NOMO-1 (cell line): ENCODE measurements around the gene PEMT.
"Not testable (repeated sequence)": the region's sequence is repeated elsewhere in the genome, so short reads cannot be mapped to it uniquely, and the experiment has no call there.

Source experiments
- DNase-seq, 2 experiments: peaks; one replicate each; lab custom pipeline; 2025; ENCODE audit not compliant: unreplicated experiment in 2 of 2; lab: John Stamatoyannopoulos, UW

The PEMT gene

DNA sequence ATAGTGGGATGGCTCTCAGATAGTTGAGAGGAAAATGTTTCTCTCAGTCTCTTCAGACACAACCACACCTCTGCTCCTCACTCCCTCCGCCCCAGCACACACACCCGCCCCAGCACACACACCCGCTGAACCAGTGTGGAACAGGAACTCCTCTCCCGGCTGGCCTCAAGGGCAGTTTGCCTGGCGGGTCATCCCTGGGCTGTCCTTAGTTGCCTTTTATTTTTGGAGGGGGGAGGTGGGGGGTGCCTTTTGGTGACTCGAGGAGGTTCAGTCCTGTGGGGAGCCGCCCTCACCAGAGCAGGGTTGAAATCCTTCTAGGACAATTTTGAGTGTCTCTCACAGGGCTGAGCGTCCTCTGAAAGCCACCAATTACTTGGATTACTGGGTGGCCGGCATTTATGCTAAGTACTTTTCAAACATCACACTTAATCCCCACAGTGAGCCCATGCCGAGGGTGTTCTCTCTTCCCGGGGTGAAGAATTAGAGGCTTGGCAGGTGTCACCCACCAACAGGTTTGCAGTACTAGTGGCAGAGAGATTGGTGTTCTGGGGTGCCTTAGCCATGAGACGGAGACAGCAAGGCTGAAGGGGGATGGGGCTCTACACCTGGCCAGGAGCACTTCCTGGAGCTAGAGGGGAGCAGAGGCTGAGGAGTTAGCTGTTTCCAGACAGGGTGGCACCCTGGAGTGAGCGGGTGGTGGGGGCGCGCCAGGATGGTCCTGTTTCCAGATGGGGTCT, 98.1 kb downstream of the PEMT start:
- no peak for DNase-seq

DNA sequence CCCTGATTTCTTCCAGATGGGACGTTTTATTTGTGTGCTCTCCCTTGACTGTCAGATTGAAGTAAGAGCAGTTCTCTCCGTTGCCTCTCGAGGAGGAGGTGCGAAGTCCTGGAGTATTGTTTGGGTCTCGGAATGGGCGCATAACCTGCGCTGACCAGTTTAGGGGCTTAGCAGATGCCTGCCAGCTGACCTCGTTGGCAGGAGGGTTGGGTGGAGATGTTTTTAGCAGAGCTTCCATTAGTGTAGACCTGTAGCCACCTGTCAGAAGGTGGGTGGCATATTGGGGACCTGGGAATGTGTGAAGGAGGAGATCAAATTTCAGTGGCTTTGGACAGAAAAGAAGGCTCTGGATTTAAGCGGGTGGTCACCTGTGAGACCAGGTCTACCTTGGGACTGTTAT, 98.9 kb downstream of the PEMT start:
- DNase-seq, result no peak

DNA sequence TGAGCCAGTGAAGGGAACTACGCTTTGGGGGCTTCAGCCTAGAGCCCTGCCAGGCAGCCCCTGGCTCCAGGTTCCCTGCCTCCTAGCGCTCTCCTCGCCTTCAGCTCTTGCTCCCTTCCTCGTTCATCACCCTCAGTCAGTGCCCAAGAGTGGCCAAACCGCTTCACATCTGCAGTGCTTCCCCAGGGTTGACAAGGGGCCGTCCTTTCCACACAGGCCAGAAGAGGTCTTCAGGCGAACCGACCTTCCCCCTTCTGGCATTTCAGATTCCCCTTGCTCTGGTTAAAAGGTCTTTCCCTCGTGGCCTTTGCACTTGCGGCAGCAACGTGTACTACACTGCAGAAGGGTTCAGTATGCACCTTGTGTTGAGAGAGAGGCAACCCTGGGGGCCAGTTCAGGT, 99.4 kb downstream of the PEMT start:
- DNase-seq, result no peak

DNA sequence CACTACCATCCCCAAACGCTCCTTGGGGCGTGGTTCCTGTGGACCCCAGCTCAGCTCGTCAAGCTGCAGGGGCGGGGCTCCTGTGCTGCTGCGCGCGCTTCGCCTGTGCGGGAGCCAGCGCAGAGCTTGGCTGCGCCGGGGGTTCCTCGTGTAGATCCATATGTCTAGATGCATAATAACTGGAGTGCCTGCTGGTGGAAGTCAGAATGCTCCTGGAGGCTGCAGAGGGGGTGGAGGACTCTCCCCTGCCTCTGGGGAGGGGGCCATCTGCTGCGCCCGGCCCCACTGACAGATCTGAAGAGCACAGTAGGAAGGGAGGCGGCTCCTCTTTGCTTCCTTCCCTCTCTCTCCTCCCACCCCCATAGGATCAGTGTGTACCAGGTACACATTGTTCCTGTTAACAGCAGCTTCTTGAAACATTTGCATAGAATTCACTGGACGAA, 99.9 kb downstream of the PEMT start:
- DNase-seq, result no peak

DNA sequence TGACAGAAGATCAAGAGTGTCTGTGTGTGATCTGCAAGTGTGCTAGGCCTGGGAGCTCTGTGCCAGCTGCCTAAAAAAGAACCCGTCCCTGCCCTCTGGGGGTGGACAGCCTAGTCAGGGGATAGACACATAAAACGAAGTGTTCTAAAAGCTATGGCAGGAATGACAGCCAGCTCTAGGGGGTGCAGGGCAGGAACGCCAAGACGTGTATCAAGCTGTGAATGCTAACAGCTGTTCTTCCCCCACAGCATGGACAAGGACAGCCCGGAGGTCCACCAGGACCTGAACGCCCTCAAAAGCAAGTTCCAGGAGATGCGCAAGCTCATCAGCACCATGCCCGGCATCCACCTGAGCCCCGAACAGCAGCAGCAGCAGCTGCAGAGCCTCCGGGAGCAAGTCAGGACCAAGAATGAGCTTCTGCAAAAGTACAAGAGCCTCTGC, 100.5 kb downstream of the PEMT start:
- DNase-seq, result no peak

DNA sequence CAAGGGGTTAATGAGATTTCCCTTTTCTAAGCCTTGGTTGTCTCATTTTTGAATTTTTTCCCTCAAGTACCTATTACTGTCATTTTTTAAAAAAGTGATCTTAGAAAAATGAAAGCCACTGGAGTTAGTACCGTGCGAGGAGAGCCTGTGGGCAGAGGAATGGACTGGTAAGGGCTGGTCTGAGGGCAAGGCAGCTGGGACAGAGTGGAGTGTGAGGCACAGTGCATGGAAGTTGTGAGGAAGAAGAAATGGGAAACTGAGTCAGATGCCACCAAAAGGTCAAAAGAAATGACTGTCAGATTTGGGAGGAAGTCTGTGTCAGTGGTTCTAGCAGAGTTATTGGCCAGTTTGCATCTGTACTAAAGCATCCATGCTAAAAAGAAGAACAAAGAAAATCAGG, 103.5 kb downstream of the PEMT start:
- DNase-seq, result no peak

DNA sequence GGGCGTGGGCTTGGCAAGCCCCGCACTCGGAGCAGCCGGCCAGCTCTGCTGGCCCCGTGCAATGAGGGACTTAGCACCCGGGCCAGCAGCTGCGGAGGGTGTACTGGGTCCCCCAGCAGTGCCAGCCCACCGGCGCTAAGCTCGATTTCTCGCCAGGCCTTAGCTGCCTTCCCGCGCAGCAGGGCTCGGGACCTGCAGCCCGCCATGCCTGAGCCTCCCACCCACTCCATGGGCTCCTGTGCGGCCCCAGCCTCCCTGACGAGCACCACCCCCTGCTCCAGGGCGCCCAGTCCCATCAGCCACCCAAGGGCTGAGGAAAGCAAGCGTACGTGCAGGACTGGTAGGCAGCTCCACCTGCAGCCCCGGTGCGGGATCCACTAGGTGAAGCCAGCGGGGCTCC, 105.1 kb downstream of the PEMT start:
- not testable (repeated sequence) for DNase-seq

DNA sequence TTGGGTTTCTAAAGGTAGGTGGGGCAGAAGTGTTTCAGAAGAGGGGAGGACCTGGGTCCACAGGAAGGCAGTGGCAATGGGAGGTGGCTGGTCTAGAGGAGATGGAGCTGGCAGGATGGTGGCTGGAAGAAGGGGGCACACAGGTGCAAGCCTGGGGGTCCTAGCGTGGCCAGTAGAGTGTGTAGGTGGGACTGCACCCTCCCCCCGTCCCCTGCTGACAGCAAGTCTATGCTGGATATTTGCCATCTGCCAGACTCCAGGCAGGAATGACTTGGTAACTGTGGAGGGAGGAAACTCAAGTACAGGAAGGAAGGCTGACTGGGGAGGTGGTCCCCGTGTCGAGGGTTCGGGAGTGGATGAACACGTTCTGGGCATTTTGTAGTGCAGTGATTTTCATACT, 106.1 kb downstream of the PEMT start:
- no peak for DNase-seq

DNA sequence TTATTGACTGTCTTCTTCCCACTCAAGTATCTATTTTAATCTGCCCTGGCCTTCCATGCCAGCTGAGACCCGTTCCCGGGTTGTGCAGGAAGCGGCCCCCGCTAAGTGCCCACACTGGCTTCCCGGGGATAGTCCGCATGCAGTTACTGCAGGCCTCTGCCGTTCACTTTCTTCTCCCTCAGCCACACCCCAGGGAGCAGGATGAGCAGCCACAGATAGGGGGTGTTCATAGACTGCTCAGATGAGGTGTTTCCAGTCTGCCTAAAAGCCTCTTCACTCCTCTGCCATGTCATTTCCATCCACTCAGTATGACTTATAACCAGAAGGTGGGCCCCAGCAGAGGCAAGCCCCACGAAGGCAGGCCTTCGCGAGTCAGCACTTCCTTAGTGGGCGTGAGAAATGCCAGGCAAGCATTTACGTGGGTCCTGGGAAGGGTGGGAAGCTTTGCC, 107.0 kb downstream of the PEMT start:
- no peak for DNase-seq

DNA sequence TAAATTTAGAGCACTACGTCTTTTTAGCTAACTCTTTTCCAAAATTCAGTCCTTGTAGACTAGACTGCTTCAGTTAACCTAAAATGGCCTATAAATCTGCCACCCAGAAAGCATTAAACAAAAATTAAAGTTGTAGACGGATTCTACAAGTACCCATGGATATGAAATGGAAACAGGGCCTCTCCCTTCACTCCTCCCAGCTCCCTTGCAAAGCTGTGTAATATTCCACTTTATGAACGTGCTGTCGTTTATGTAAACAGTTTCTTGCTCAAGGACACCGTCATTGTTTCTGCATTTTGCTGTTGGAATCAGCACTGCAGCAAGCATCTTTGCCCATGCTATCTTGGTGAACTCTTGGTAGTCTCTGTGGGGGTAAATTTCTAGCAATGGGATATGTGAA, 109.6 kb downstream of the PEMT start:
- no peak for DNase-seq

DNA sequence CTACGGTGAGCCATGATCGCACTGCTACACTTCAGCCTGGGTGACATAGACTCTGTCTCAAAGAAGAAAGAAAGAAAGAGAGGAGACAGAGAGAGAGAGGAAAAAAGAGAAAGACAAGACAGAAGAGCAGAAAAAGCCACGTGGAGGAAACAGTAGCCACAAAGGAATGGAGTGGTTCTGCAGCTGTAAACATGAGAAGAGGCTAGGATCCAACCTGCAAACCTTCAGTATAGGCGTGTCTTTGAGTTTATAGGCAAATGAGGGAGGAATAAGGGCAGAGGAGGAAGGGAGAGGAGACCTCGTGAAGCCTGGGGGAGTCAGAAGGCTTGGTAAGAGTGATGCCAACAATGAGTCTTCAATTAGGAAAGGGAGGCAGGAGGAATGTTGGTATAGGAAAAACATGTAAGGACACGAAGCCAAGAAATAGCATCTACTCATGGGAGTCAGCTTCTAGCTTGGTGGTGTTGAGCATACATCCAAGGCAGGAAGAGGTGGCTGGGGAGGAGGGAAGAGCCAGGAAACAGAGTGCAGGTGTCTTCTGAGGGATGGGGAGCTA, 110.8 kb downstream of the PEMT start:
- DNase-seq, result no peak

DNA sequence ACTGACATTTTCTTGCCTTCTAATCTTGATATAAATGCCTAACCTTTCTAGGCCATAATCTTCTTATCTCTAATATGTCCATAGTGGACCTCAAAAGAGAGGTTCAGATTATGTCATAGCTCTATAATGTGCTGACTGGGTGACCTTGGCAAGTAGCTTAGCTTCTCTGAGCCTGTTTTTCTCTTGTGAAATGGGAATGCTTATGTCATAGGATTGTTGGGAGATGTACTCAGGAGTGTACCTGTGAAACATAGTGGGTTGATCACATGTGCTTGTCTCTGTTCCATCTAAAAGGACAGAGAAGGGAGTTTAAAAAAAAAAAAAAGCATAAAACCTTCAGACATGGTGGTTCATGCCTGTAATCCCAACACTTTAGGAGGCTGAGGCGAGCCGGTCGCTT, 112.3 kb downstream of the PEMT start:
- no peak for DNase-seq

DNA sequence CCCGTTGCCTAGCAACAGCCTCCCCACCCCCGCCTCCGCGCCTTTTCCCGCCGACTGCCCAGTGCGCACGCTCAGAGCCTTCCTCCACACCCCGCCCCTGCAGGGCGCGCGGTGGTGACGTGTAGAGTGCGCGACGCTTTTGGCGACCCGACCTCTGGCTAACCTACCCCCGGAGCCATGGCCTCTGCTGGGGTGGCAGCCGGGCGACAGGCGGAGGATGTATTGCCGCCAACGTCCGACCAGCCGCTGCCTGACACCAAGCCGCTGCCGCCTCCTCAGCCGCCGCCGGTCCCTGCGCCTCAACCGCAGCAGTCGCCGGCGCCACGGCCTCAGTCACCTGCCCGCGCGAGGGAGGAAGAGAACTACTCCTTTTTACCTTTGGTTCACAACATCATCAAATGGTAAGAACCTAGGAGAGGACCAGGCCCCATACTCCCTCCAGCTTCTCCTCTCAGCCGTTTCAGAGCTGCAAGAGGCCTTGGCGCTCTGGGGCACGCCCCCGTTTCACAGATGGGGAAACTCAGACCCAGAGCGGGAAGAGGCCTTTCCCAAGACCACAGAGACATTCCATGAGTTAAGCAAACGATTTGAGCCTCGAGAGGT, 114.5 kb downstream of the PEMT start, which contains the start of gene MED9:
TSS of gene MED9 (plus strand) at position 136 of the 603 bp plus-strand sequence. CDS start at position 178, 42 bp downstream.
- DNase-seq, result peak; percentile 85 to 95

DNA sequence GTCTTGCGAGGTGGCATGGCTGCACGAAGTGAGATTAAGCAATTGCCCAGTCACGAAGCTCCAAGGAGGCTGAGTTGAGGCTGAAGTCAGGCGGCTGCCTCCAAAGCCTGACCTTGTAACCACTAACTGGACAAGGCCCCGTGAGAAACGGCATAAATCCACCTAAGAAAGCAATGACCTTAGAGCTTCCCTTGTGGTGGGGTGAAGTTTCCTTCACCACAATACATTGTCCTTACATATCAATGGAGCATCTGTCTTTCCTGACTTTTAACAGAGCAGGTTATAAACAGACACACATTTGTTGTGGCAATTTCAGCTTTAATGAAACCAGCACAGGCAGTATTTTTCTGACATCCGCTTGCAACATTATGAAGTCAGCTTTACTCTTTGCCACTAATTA, 117.2 kb downstream of the PEMT start:
- DNase-seq, result peak; percentile 87 to 96

DNA sequence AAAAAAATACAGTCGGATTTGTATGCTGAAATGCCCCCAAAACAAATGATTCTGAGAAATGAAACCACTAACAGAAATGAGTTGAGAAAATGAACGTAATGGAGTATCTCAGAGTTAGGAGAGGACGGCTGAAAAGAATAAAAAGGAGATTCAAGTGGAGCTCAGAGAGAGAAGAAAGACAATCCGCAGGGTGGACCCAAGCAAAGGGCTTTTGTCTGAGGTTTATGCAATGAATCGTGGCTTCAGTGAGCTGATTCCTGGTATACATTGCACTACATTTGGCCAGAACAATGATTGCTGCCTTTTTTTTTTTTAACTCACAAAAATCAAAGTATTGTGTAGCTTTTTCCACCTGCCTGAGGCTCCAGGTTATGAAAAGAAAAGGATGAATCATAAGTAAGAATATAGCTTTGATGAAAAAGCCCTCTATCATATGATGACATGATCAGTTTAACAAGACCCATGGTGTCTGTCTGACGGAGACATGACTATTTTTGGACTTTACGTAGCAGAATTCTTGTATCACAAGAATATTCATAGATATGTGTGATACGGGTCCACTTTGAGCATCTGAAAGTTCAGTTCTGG, 119.1 kb downstream of the PEMT start:
- peak in 1 of 2 experiments; percentile 49 for DNase-seq

DNA sequence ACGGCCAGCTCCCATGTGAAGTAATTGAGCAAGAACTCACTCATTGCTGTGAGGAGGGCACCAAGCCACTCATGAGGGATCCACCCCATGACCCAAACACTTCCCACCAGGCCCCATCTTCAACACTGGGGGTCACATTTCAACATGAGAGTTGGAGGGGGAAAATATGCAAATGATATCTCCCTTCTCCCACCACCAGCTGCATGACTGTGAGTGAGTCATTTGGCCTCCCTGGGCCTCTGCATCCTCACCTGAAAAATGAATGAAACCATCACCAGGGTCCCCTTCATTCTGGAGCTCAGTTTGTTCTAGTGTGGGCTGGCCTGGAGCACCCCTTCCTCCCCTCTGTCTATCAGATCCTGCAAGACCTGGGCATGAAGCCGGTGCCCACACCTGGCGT, 121.5 kb downstream of the PEMT start:
- no peak for DNase-seq

DNA sequence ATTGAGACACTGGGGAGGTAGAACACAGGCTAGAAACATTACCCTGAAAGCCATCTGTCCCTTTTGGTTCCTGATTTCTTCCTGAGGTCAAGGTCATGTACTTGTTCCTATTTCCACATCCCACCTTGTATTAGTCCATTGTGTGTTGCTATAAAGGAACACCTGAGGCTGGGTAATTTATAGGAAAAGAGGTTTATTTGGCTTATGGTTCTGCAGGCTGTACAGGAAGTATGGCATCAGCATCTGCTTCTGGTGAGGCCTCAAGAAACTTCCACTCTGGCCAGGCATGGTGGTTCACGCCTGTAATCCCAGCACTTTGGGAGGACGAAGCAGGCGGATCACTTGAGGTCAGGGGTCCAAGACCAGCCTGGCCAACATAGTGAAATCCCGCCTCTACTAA, 122.2 kb downstream of the PEMT start:
- DNase-seq, result no peak

DNA sequence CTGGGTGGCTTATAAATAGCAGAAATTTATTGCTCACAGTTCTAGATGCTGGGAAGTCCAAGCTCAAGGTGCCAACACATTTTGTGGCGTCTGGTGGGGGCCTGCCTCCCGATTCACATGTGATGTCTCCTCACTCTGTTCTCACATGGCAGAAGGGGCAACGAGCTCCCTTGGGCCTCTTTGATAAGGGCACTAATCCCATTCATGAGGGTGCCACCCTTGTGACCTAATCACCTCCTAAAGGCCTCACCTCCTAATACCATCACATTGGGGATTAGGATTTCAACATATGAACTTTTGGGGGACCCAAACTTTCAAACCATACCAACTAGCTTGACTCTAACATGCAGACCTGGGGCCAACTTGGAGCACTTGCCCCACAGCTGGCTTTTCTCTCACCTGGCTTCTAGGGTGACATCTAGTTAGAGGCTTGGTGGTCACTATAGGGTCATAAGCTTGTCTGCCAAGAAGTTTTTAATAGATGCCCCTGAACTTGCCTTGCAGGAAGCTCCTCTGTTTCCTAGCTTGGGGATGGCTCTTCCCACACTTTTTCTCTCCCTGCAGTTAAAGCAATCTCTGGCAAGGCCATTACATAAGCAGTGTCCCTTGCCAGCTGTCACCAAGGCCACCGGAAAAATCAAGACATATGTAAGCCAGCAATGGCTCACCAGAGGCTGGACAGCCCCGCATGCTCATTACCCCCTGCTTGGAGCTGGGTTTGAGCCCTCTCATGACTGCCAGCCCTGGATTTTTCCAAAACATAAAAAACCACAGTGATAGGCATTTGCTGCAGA, 123.1 kb downstream of the PEMT start:
- no peak for DNase-seq

DNA sequence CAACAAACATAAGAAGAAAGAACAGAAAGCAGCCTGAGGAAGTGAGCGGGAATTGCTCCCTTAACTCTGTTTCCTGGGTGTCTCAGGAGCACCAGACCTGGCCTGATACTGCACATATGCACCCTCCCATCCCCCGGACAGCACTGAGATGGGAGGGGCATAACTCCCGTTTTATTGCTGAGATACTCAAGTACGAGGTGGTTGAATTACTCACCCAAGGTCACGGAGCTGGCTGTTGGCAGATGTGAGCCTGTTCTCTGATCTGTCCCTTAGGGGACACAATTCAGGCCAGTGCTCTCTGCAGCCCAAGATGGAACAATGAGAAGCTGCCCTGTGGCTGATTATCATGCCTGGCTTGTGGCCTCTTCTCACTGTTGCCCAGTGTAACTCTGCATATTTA, 123.8 kb downstream of the PEMT start:
- no peak for DNase-seq

DNA sequence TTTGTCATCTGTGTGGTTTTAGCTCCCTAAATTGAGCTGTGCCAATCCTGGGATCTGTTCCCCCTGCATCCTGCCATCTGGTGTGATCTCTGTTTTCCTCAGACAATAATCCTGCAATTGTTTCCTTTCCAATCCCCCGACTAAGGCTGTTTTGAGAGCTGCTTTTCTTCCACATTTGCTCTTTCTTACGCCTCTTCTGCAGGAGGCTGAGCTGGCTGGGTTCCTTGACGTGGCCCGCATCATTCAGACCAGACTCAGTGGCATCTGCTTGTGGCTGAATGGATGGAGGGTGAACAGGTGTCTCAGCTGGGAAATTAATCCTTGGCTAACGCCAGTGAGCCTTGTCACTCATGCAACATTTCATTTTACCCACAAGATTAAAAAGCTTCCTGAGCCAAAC, 124.5 kb downstream of the PEMT start:
- no peak for DNase-seq

DNA sequence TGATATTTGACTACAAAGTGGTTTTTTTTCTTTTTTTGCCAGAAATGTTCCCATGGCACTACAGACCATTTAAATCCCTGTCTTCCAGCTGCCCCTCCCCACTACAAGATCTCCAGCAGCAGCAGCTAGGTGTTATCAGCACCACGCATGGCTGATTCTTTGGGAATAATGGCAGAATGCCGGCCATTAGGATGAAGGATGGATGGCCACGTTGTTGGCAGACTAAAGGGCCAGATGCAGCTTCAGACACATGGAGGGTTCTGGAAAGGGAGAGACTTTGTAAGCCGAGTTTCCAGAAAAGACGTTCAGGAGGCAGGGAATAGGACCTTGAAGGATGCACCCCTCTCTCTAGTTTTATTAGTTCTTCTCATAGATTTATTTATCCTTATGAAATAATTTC, 125.0 kb downstream of the PEMT start:
- DNase-seq, result no peak
